Suprapubic skin (tissue), 4 donors: ENCODE results near the gene PAX7. TPM values are rescaled to one million over a fixed set of nuclear protein-coding genes. Genes with fewer than 3 reads are reported as not detected.

Experiments used
- DNase-seq, 2 donors: peaks; one replicate each; pipeline ENCODE4 v3.0.0-alpha.2; 2019; ENCODE audit warnings: low spot score in 2 of 2
- H3K27ac ChIP-seq: fragments of 200-600 bp; sonication (generic); one replicate; pipeline ENCODE4 v1.5.1; 2019
- H3K27me3 ChIP-seq: fragments of 200-600 bp; sonication (generic); one replicate; pipeline ENCODE4 v1.5.1; 2019
- H3K36me3 ChIP-seq: fragments of 200-600 bp; sonication (generic); one replicate; pipeline ENCODE4 v1.5.1; 2019
- H3K4me1 ChIP-seq: fragments of 200-600 bp; sonication (generic); one replicate; pipeline ENCODE4 v1.5.1; 2019
- H3K4me3 ChIP-seq: fragments of 200-600 bp; sonication (generic); one replicate; pipeline ENCODE4 v1.5.1; 2019; ENCODE audit warnings: mild to moderate bottlenecking
- H3K9me3 ChIP-seq: fragments of 200-600 bp; sonication (generic); one replicate; pipeline ENCODE4 v1.5.1; 2019
- EP300 ChIP-seq: sonication (generic); formaldehyde crosslinking; IDR thresholded peaks from one replicate; pipeline ENCODE4 v1.6.1; 2017; ENCODE audit warnings: antibody characterized with exemption
- POLR2A ChIP-seq, 2 donors: fragments of 450-650 bp; IDR thresholded peaks; one replicate each; pipeline ENCODE4 v1.6.1; 2017; ENCODE audit warnings: antibody characterized with exemption in 2 of 2, mild to moderate bottlenecking in 2 of 2, moderate library complexity in 2 of 2
- POLR2AphosphoS5 ChIP-seq, 3 donors: sonication (generic); formaldehyde crosslinking; IDR thresholded peaks; one replicate each; pipeline ENCODE4 v1.6.1; 2017; ENCODE audit warnings: antibody characterized with exemption in 3 of 3
- WGBS: methylation state at CpG from one replicate; pipeline ENCODE4 v1.1.5; 2018; 5-methylcytosine and 5-hydroxymethylcytosine counted together
- total RNA-seq, 4 donors: library from RNA; depleted of rRNA; stranded (reverse); fragments of >200 nt; gene quantifications; one replicate each; pipeline ENCODE4 v1.1.0, GENCODE V29; 2016
- TF ChIP-seq, protein P1 (sequence below), 2 donors: fragments of 200-600 bp in 1 of 2; fragments of 450-650 bp in 1 of 2; sonication (generic) in 1 of 2; IDR thresholded peaks; one replicate each; pipeline ENCODE4 v1.5.1; 2016 to 2019; ENCODE audit warnings: antibody characterized with exemption in 2 of 2, mild to moderate bottlenecking in 1 of 2, moderate library complexity in 1 of 2

The PAX7 gene
- total RNA-seq, 4 donors from 2014 or later, result 0.08 TPM; not detected in 3

DNA sequence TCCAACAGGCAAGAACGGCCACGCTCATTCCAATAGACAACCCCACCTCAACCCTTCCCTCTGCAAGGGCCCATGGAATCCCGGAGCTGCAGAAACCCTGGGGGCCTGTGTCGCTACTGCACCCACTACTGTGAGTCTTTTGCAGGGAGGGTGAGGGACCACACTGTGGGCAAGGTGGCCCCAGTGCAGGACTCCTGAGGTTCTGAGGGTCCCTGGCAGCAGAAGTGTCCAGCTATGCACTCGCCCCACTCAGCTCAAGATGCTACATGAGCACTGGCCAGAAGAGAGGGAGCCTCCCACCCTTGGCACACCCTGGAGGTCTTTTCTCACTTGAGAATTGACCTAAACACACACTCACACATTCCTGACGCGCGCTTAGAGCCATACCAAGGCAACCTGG is 2.1 kb upstream of the PAX7 start:
- Histone ChIP-seq H3K4me3 (no peak overlapping the region), H3K4me1 (peaks cover 12% of the 10 kb centered on the region), H3K9me3 (no peaks in the 10 kb centered on the region), H3K27me3 (peaks cover 99% of the 10 kb centered on the region), H3K27ac (no peak overlapping the region), H3K36me3 (no peaks in the 10 kb centered on the region)
- no peak for DNase-seq
- TF ChIP-seq POLR2A (IDR thresholded peaks at IDR 0.05) (no peak), POLR2AphosphoS5 (IDR thresholded peaks at IDR 0.05) (no peak), EP300 (no peak)
- TF ChIP-seq, protein P1, sequence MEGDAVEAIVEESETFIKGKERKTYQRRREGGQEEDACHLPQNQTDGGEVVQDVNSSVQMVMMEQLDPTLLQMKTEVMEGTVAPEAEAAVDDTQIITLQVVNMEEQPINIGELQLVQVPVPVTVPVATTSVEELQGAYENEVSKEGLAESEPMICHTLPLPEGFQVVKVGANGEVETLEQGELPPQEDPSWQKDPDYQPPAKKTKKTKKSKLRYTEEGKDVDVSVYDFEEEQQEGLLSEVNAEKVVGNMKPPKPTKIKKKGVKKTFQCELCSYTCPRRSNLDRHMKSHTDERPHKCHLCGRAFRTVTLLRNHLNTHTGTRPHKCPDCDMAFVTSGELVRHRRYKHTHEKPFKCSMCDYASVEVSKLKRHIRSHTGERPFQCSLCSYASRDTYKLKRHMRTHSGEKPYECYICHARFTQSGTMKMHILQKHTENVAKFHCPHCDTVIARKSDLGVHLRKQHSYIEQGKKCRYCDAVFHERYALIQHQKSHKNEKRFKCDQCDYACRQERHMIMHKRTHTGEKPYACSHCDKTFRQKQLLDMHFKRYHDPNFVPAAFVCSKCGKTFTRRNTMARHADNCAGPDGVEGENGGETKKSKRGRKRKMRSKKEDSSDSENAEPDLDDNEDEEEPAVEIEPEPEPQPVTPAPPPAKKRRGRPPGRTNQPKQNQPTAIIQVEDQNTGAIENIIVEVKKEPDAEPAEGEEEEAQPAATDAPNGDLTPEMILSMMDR (IDR thresholded peaks at IDR 0.05), result no peak
- WGBS, result 92% methylated on average over 6 of the region's 8 CpGs

DNA sequence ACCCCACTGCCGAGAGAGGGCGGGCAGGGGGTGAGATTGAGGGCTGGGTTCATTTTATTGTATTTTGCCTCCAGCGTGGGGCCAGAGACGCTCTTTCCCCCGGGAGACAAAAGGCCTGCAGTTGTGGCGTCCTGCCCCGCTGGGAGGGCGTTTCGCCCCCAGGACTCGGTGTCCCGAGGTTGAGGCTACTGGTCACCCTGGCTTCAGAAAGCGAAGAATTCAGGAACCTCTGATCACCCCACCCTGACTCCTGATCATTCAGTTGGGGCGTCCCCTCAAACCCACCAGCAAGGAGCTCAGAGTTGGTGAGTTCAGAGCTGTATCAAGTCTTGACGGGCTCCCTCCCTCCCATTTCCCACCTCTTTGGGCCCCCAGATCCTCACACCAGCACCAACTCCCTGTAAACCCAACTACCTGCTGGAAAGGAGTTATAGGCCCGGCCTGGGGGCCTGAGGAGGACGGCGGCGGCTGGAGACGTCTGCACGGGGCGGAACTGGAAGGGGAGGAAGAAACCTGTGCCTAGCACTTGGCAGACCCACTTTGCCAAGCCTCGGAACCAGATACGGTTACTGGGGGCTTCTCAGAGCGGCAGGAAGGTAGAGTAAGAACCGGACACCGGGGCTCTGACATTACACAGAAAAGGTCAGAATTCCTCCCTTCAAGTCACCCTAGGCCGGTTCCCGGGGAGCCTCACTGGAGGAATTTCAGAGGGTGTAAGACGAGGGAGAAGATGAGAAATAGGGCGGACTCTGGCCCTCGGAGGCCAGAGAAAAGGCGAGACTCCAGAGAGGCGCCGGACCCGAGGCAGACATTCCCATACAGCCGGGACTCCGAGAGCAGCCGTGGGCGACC is 761 bp upstream of the PAX7 start:
- H3K27me3 ChIP-seq, result peaks cover 99% of the 10 kb centered on the region
- H3K36me3 ChIP-seq, result no peaks in the 10 kb centered on the region
- TF ChIP-seq POLR2A (IDR thresholded peaks at IDR 0.05) (no peak), POLR2AphosphoS5 (IDR thresholded peaks at IDR 0.05) (no peak), EP300 (no peak)
- TF ChIP-seq, protein P1 (IDR thresholded peaks at IDR 0.05), result no peak
- no peak overlapping the region for H3K4me3 ChIP-seq
- H3K9me3 ChIP-seq, result no peaks in the 10 kb centered on the region
- 24% methylated on average over 25 of the region's 39 CpGs for WGBS
- H3K27ac ChIP-seq, result no peak overlapping the region
- no peak for DNase-seq
- H3K4me1 ChIP-seq, result peaks cover 12% of the 10 kb centered on the region

DNA sequence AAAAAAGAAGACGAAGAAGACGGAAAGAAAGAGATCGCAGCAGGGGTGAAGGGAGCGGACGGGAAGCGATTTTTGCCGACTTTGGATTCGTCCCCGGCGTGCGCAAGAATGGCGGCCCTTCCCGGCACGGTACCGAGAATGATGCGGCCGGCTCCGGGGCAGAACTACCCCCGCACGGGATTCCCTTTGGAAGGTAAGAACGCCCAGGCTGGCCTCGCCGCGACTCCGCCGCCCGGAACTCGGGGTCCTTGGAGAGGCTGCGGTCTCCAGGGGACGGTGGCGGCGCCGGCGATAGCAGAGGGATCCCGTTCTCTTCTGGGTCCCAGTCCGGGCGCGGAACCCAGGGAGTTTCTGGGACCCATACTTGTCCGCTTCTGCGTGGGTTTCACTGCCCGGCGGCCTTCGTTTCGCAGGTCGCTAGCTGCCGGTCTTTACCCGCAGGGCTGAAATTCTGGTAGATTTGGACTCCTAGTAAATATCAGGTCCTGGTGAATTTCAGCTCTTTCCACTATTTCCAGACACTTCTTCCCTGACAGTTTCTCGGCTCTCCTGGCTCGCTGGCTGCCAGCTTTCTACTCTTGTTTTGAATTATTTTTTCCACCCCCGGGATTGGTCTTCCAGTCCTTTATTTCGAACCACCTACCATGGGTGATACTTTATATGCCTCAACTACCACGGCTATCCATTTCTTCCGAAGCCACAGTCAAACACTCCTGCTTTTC is 1.0 kb downstream of the PAX7 start:
- Histone ChIP-seq H3K4me3 (no peak overlapping the region), H3K27ac (no peak overlapping the region), H3K4me1 (peaks cover 16% of the 10 kb centered on the region), H3K27me3 (peaks cover 99% of the 10 kb centered on the region), H3K9me3 (no peaks in the 10 kb centered on the region), H3K36me3 (no peaks in the 10 kb centered on the region)
- TF ChIP-seq POLR2AphosphoS5 (IDR thresholded peaks at IDR 0.05) (no peak), EP300 (no peak), POLR2A (IDR thresholded peaks at IDR 0.05) (no peak)
- TF ChIP-seq, protein P1 (IDR thresholded peaks at IDR 0.05), result no peak
- DNase-seq, result no peak
- 6% methylated on average over 43 of the region's 53 CpGs for WGBS

DNA sequence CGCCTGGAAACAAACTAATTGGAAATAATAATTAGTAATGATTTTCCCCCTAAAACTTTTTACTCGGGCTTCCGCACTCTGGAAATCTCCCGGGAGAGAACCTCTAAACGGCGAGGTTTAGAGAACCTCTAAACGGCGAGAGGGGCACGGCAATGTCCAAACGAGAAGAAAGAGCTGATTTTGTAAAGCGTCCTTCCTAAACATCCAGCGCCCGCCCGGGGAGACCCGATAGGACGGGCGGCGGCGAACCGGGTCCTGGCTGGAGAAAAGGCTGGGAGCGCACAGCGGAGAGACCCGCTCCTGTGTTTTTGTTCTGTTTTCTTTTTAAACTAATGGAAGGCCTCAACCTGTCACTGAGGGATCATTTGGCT is 1.6 kb downstream of the PAX7 start:
- Histone ChIP-seq H3K9me3 (no peaks in the 10 kb centered on the region), H3K4me1 (peaks cover 16% of the 10 kb centered on the region), H3K36me3 (no peaks in the 10 kb centered on the region), H3K27ac (no peak overlapping the region), H3K27me3 (peaks cover 100% of the 10 kb centered on the region), H3K4me3 (no peak overlapping the region)
- DNase-seq, result no peak
- TF ChIP-seq EP300, result no peak
- TF ChIP-seq, protein P1 (IDR thresholded peaks at IDR 0.05), result no peak
- no peak for TF ChIP-seq POLR2AphosphoS5 (IDR thresholded peaks at IDR 0.05)
- TF ChIP-seq POLR2A (IDR thresholded peaks at IDR 0.05), result no peak
- WGBS, result 7% methylated on average over 23 of the region's 23 CpGs

DNA sequence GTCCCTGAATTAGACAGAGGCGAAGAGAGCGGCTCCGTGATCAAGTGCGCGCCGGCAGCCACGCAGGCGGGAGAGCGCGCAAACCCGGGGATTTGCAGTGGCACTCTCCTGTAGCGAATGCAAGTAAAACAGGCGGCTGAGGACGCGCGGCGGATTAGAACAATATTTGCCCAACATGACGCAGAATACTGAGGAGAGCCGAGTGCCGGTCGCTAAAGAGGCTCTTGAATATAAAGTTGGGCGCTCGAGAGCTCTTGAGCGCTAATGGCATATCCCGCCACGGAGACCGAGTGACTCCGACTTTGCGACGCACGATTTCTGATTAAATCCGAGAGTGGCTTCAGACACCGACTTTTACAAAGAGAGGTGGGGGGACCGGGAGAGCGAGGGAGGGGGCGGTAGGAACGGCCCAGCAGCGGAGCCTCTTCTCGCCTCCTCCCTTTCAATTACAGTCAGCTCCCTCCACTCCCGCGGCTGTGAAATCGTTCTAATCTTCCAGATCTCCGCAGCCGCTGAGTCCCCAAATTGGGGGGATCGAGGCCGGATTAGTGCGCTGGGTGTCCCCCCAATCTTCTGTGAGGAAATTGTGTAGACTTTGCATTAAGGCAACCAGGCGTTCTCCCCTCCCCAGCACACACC is 2.3 kb downstream of the PAX7 start:
- TF ChIP-seq POLR2AphosphoS5 (IDR thresholded peaks at IDR 0.05), result no peak
- TF ChIP-seq EP300, result no peak
- TF ChIP-seq POLR2A (IDR thresholded peaks at IDR 0.05), result no peak
- TF ChIP-seq, protein P1 (IDR thresholded peaks at IDR 0.05), result no peak
- Histone ChIP-seq H3K27ac (no peak overlapping the region), H3K4me3 (no peak overlapping the region), H3K4me1 (peaks cover 16% of the 10 kb centered on the region), H3K27me3 (peaks cover 100% of the 10 kb centered on the region), H3K36me3 (no peaks in the 10 kb centered on the region), H3K9me3 (no peaks in the 10 kb centered on the region)
- WGBS, result 16% methylated on average over 40 of the region's 48 CpGs
- no peak for DNase-seq
